H9 (cell line): ENCODE results near the gene KIAA0753. TPM values are rescaled to one million over a fixed set of nuclear protein-coding genes. Genes with fewer than 3 reads are reported as not detected.

Experiments used
- DNase-seq: peaks from one replicate; pipeline ENCODE4 v3.0.0-alpha.2; 2017
- H2AFZ ChIP-seq: one replicate; pipeline ENCODE4 v1.6.1; 2013; ENCODE audit warnings: mild to moderate bottlenecking, low read length, control low read depth, moderate library complexity
- H2AK5ac ChIP-seq: 2 replicates; pipeline ENCODE4 v1.6.1; 2013; ENCODE audit warnings: low read length, control low read depth, mixed read lengths; ENCODE audit not compliant: insufficient read length
- H2BK120ac ChIP-seq: one replicate; pipeline ENCODE4 v1.6.1; 2013; ENCODE audit warnings: low read depth, mild to moderate bottlenecking, low read length, control low read depth, inconsistent platforms; ENCODE audit not compliant: poor library complexity, severe bottlenecking
- H2BK12ac ChIP-seq: 2 replicates; pipeline ENCODE4 v1.6.1; 2013; ENCODE audit warnings: low read length, control low read depth, mixed read lengths, low read depth; ENCODE audit not compliant: insufficient read length
- H2BK15ac ChIP-seq: 2 replicates; pipeline ENCODE4 v1.6.1; 2013; ENCODE audit warnings: low read depth, low read length, control low read depth
- H2BK20ac ChIP-seq: one replicate; pipeline ENCODE4 v1.6.1; 2013; ENCODE audit warnings: low read depth, mild to moderate bottlenecking, low read length, control low read depth, inconsistent platforms; ENCODE audit not compliant: poor library complexity, severe bottlenecking
- H2BK5ac ChIP-seq: 2 replicates; pipeline ENCODE4 v1.6.1; 2013; ENCODE audit warnings: low read length, control low read depth, mixed read lengths; ENCODE audit not compliant: insufficient read length
- H3K14ac ChIP-seq: 2 replicates; pipeline ENCODE4 v1.6.1; 2013; ENCODE audit warnings: low read length, control low read depth; ENCODE audit not compliant: insufficient read depth
- H3K18ac ChIP-seq: 2 replicates; pipeline ENCODE4 v1.6.1; 2013; ENCODE audit warnings: low read depth, mild to moderate bottlenecking, mixed read lengths, low read length, control low read depth; ENCODE audit not compliant: insufficient read length
- H3K23ac ChIP-seq: 2 replicates; pipeline ENCODE4 v1.6.1; 2013; ENCODE audit warnings: low read length, control low read depth, mixed read lengths, low read depth; ENCODE audit not compliant: insufficient read length
- H3K23me2 ChIP-seq: 2 replicates; pipeline ENCODE4 v1.6.1; 2013; ENCODE audit warnings: low read depth, mild to moderate bottlenecking, mixed read lengths, low read length, control low read depth; ENCODE audit not compliant: insufficient read length, poor library complexity, severe bottlenecking
- H3K27ac ChIP-seq: 2 replicates; pipeline ENCODE4 v1.5.1; 2013; ENCODE audit warnings: low read length, control low read depth, mixed read lengths, low read depth; ENCODE audit not compliant: insufficient read length
- H3K27me3 ChIP-seq: 2 replicates; pipeline ENCODE4 v1.6.1; 2013; ENCODE audit warnings: low read length, control low read depth, inconsistent platforms; ENCODE audit not compliant: insufficient read depth
- H3K4ac ChIP-seq: 2 replicates; pipeline ENCODE4 v1.6.1; 2013; ENCODE audit warnings: low read depth, mild to moderate bottlenecking, control low read depth, inconsistent platforms, low read length, moderate library complexity
- H3K4me1 ChIP-seq: 2 replicates; pipeline ENCODE4 v1.6.1; 2013; ENCODE audit warnings: low read length, control low read depth, inconsistent platforms; ENCODE audit not compliant: insufficient read depth
- H3K4me2 ChIP-seq: 2 replicates; pipeline ENCODE4 v1.6.1; 2013; ENCODE audit warnings: low read length, control low read depth, mixed read lengths; ENCODE audit not compliant: insufficient read length, insufficient read depth
- H3K56ac ChIP-seq: 2 replicates; pipeline ENCODE4 v1.6.1; 2013; ENCODE audit warnings: low read depth, mild to moderate bottlenecking, mixed read lengths, low read length, control low read depth; ENCODE audit not compliant: insufficient read length
- H3K79me1 ChIP-seq: 2 replicates; pipeline ENCODE4 v1.6.1; 2013; ENCODE audit warnings: low read depth, mild to moderate bottlenecking, moderate library complexity, low read length, control low read depth, inconsistent platforms; ENCODE audit not compliant: insufficient read depth, poor library complexity, severe bottlenecking
- H3K79me2 ChIP-seq: 2 replicates; pipeline ENCODE4 v1.6.1; 2013; ENCODE audit warnings: low read length, control low read depth, inconsistent platforms; ENCODE audit not compliant: insufficient read depth
- H3K9ac ChIP-seq: 2 replicates; pipeline ENCODE4 v1.6.1; 2013; ENCODE audit warnings: low read length, control low read depth, mixed read lengths; ENCODE audit not compliant: insufficient read length; ENCODE audit errors: extremely low read depth
- H3K9me3 ChIP-seq: one replicate; pipeline ENCODE4 v1.6.1; 2013; ENCODE audit warnings: low read depth, low read length, inconsistent platforms; ENCODE audit not compliant: control insufficient read depth
- H3T11ph ChIP-seq: one replicate; pipeline ENCODE4 v1.6.1; 2013; ENCODE audit warnings: mild to moderate bottlenecking, low read length, control low read depth, inconsistent platforms
- H4K20me1 ChIP-seq: one replicate; pipeline ENCODE4 v1.6.1; 2013; ENCODE audit not compliant: control insufficient read depth, insufficient read length, insufficient read depth
- H4K5ac ChIP-seq: 2 replicates; pipeline ENCODE4 v1.6.1; 2013; ENCODE audit warnings: low read depth, mild to moderate bottlenecking, mixed read lengths, low read length, control low read depth; ENCODE audit not compliant: insufficient read length
- H4K8ac ChIP-seq: replicated peaks from 2 replicates; pipeline ENCODE4 v1.6.1; 2013; ENCODE audit warnings: low read length, control low read depth, mixed read lengths, low read depth; ENCODE audit not compliant: insufficient read length
- H4K91ac ChIP-seq: 2 replicates; pipeline ENCODE4 v1.6.1; 2013; ENCODE audit warnings: low read depth, mild to moderate bottlenecking, moderate library complexity, mixed read lengths, low read length, control low read depth; ENCODE audit not compliant: insufficient read length
- H3K27ac Mint-ChIP-seq, 3 experiments: 2 replicates in 2 of 3; 3 replicates in 1 of 3; pipeline ENCODE4 v1.8.0; 2020 to 2021; ENCODE audit warnings: mixed read lengths in 3 of 3, mild to moderate bottlenecking in 1 of 3, moderate library complexity in 1 of 3
- H3K27me3 Mint-ChIP-seq: 2 replicates; pipeline ENCODE4 v1.8.0; 2021; ENCODE audit warnings: low read depth, mild to moderate bottlenecking, moderate library complexity, mixed read lengths
- H3K36me3 Mint-ChIP-seq, 3 experiments: 2 replicates in 2 of 3; 3 replicates in 1 of 3; pipeline ENCODE4 v1.8.0; 2020 to 2021; ENCODE audit warnings: low read depth in 3 of 3, mixed read lengths in 3 of 3; ENCODE audit not compliant: insufficient read depth in 1 of 3
- H3K4me1 Mint-ChIP-seq, 2 experiments: 2 replicates each; pipeline ENCODE4 v1.8.0; 2020; ENCODE audit warnings: mixed read lengths in 2 of 2
- H3K4me3 Mint-ChIP-seq, 2 experiments: 2 replicates in 1 of 2; 3 replicates in 1 of 2; pipeline ENCODE4 v1.8.0; 2020 to 2021; ENCODE audit warnings: mild to moderate bottlenecking in 2 of 2, mixed read lengths in 2 of 2, moderate library complexity in 1 of 2
- H3K9me3 Mint-ChIP-seq, 2 experiments: 2 replicates in 1 of 2; 3 replicates in 1 of 2; pipeline ENCODE4 v1.8.0; 2020; ENCODE audit warnings: mild to moderate bottlenecking in 2 of 2, mixed read lengths in 2 of 2, moderate library complexity in 1 of 2
- CTCF ChIP-seq: fragments of 200-600 bp; sonication (generic); conservative IDR thresholded peaks from 3 replicates; pipeline ENCODE4 v1.8.0; 2021; ENCODE audit warnings: antibody characterized with exemption, mild to moderate bottlenecking
- WGBS: extraction: QIAGEN DNeasy Blood & Tissue Kit; methylation state at CpG from one replicate; pipeline ENCODE4 v1.1.7; 2013; ENCODE audit warnings: missing lambda C conversion rate, low lambda C conversion rate, mixed read lengths; ENCODE audit not compliant: insufficient read length; ENCODE audit errors: extremely low coverage; 5-methylcytosine and 5-hydroxymethylcytosine counted together
- total RNA-seq: library from RNA; stranded (reverse); gene quantifications from 2 replicates; pipeline ENCODE4 v1.2.1, GENCODE V29; 2021

The KIAA0753 gene
- total RNA-seq, 1 experiment from 2014 or later: 37.2 TPM

DNA sequence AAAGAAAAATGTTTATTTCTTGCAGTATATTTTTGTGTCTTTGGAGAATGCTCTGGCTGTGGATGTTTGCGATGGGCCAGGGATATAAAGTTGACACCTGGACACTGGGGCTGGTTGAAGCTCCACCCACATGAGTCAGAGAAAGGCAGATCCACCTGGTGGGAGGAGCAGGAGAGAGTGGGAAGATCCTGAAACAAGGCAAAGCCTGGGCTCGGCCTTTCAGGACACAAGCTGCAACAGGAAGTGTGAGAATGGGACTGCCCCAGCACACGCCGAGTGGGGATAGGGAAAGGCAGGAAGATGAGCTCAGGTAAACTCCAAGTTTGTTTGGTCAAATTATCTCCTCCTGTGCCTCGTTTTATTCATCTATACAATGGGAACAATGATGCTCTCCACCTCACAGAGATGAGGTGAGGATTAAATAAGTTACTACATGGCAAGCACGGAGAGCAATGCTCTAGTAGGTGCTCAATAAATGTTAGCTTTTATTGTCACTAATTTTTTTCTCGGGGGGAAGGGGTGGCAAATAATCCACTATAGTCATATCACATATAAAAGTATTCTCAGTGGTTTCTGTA, 62.7 kb downstream of the KIAA0753 start:
- Mint-ChIP-seq H3K4me1 (peaks cover 16 to 37% of the 10 kb centered on the region in 2 experiments), H3K9me3 (peaks cover 6 to 10% of the 10 kb centered on the region in 2 experiments; a peak in 3 of 5 replicates)
- no peak for DNase-seq

More for the DNA sequence above, 62.7 kb downstream of the KIAA0753 start:
- H3K27ac ChIP-seq: no peak overlapping the region
- H4K8ac ChIP-seq: no peak overlapping the region
- H3K79me1 ChIP-seq: no peaks in the 10 kb centered on the region
- Mint-ChIP-seq H3K36me3 (peaks cover 20 to 57% (median 41%) of the 10 kb centered on the region in 3 experiments), H3K27ac (peak overlapping the region in 2 of 3 experiments; percentile 12 to 27; a peak in 3 of 7 replicates), H3K27me3 (no peaks in the 10 kb centered on the region), H3K4me3 (no peak overlapping the region)
- no peak overlapping the region for H3T11ph ChIP-seq
- no peak overlapping the region for H2BK20ac ChIP-seq
- no peak overlapping the region for H3K9ac ChIP-seq
- no peak overlapping the region for H3K18ac ChIP-seq
- no peak for TF ChIP-seq CTCF
- no peak overlapping the region for H3K14ac ChIP-seq
- no peak overlapping the region for H2BK120ac ChIP-seq
- H2AFZ ChIP-seq: no peak overlapping the region
- no peaks in the 10 kb centered on the region for H3K9me3 ChIP-seq
- no peak overlapping the region for H2AK5ac ChIP-seq
- no peak overlapping the region for H2BK5ac ChIP-seq
- no peak overlapping the region for H4K5ac ChIP-seq
- H3K23ac ChIP-seq: no peak overlapping the region
- H3K4me1 ChIP-seq: peaks cover 6% of the 10 kb centered on the region; the same call in 1 of the 2 replicates
- H3K23me2 ChIP-seq: peaks cover 4% of the 10 kb centered on the region
- H3K27me3 ChIP-seq: no peaks in the 10 kb centered on the region
- H4K91ac ChIP-seq: no peak overlapping the region
- no peak overlapping the region for H3K56ac ChIP-seq
- no peak overlapping the region for H2BK15ac ChIP-seq
- no peak overlapping the region for H3K4me2 ChIP-seq
- no peak overlapping the region for H3K4ac ChIP-seq
- H3K79me2 ChIP-seq: no peaks in the 10 kb centered on the region
- WGBS: no CpG with 5 or more reads among the region's 7 CpGs
- H4K20me1 ChIP-seq: no peaks in the 10 kb centered on the region
- no peak overlapping the region for H2BK12ac ChIP-seq
